K562 (cell line): ENCODE results near the gene PON3. TPM values are rescaled to one million over a fixed set of nuclear protein-coding genes. Genes with fewer than 3 reads are reported as not detected.
A peak's percentile ranks its signal among the peaks of the same experiment; 100 is the strongest.

Experiments
- ATAC-seq: fragments of 200-7000 bp; cut with Tn5 transposase; 3 replicates; pipeline ENCODE4 v1.9.1; 2020; ENCODE audit warnings: moderate library complexity
- BruUV-seq: library from RNA; stranded (reverse); fragments of 400-500 nt; replicated peaks from 2 replicates; lab custom pipeline; 2021; lab: Mats Ljungman, UMichigan
- CTCF ChIA-PET: fragments of 300-600 bp; formaldehyde crosslinking; extraction: SDS; loops from one replicate; lab custom pipeline; 2021; ENCODE audit warnings: low intra/inter-chr PET ratio; lab: Yijun Ruan, JAX
- POLR2A ChIA-PET: fragments of 300-600, 350-650 bp; sonication (Branson Sonifier 250); formaldehyde crosslinking; extraction: SDS; loops from one replicate; lab custom pipeline; 2021; ENCODE audit warnings: antibody characterized with exemption, inconsistent platforms; lab: Yijun Ruan, JAX
- DNase-seq, 4 experiments: peaks; one replicate each; pipeline versions ENCODE4 v3.0.0 to v3.0.0-alpha.2; 2011 to 2018; ENCODE audit warnings: low spot score in 3 of 4, mixed read lengths in 3 of 4; ENCODE audit errors: extremely low read depth in 1 of 4
- FAIRE-seq: peaks from 2 replicates; lab custom pipeline; 2011; peaks lifted over from hg19 to GRCh38; lab: Jason Lieb, UNC
- H2AFZ ChIP-seq: 2 replicates; pipeline ENCODE4 v1.6.0; 2011; ENCODE audit warnings: low read depth, low read length, control low read depth, inconsistent platforms
- H3K27ac ChIP-seq: fragments of 200-600 bp; 3 replicates; pipeline ENCODE4 v1.8.0; 2011; ENCODE audit warnings: low read depth, mild to moderate bottlenecking, control low read depth, inconsistent platforms, low read length, moderate library complexity, mixed read lengths; ENCODE audit errors: extremely low read depth
- H3K27me3 ChIP-seq, 2 experiments: fragments of 300-600 bp in 1 of 2; 2 replicates in 1 of 2; 3 replicates in 1 of 2; pipeline versions ENCODE4 v1.6.0 to v1.8.0; 2011; ENCODE audit warnings: inconsistent platforms in 2 of 2, low read length in 2 of 2, mild to moderate bottlenecking in 1 of 2, mixed read lengths in 1 of 2, moderate library complexity in 1 of 2; ENCODE audit not compliant: control insufficient read depth in 2 of 2, insufficient read depth in 2 of 2
- H3K36me3 ChIP-seq: fragments of 300-600 bp; 3 replicates; pipeline ENCODE4 v1.8.0; 2011; ENCODE audit warnings: mild to moderate bottlenecking, low read length, inconsistent platforms; ENCODE audit not compliant: control insufficient read depth, insufficient read depth
- H3K4me1 ChIP-seq, 2 experiments: fragments of 200-600 bp in 1 of 2; replicated peaks in 1 of 2; 2 replicates in 1 of 2; 3 replicates in 1 of 2; pipeline versions ENCODE4 v1.5.1 to v1.8.0; 2011; ENCODE audit warnings: inconsistent platforms in 2 of 2, low read length in 2 of 2, mild to moderate bottlenecking in 1 of 2, mixed read lengths in 1 of 2, moderate library complexity in 1 of 2; ENCODE audit not compliant: control insufficient read depth in 2 of 2, insufficient read depth in 2 of 2
- H3K4me2 ChIP-seq: 2 replicates; pipeline ENCODE4 v1.6.1; 2011; ENCODE audit warnings: low read length, control low read depth, inconsistent platforms, mixed read lengths; ENCODE audit not compliant: insufficient read depth
- H3K4me3 ChIP-seq: fragments of 200-600 bp; sonication (generic), shearing (Covaris generic); 2 replicates; pipeline ENCODE4 v1.5.1; 2016; ENCODE audit warnings: control low read depth, inconsistent platforms
- H3K79me2 ChIP-seq: fragments of 200-600 bp; 3 replicates; pipeline ENCODE4 v1.8.0; 2011; ENCODE audit warnings: low read length, inconsistent platforms; ENCODE audit not compliant: control insufficient read depth, insufficient read depth
- H3K9ac ChIP-seq, 2 experiments: 2 replicates each; pipeline versions ENCODE4 v1.6.0 to v1.6.1; 2011; ENCODE audit warnings: low read depth in 2 of 2, low read length in 2 of 2, control low read depth in 1 of 2, inconsistent platforms in 1 of 2, mild to moderate bottlenecking in 1 of 2, mixed read lengths in 1 of 2; ENCODE audit not compliant: insufficient read depth in 1 of 2
- H3K9me1 ChIP-seq: one replicate; pipeline ENCODE4 v1.6.0; 2011; ENCODE audit warnings: inconsistent platforms, mild to moderate bottlenecking, low read length, moderate library complexity; ENCODE audit not compliant: control insufficient read depth, insufficient read depth
- H3K9me3 ChIP-seq: replicated peaks from 2 replicates; pipeline ENCODE4 v1.5.1; 2011; ENCODE audit warnings: low read depth, low read length, inconsistent platforms; ENCODE audit not compliant: control insufficient read depth, insufficient read depth
- H4K20me1 ChIP-seq: replicated peaks from 2 replicates; pipeline ENCODE4 v1.6.1; 2011; ENCODE audit warnings: low read length, inconsistent platforms, mixed read lengths; ENCODE audit not compliant: control insufficient read depth, insufficient read depth
- CBFA2T2 ChIP-seq: fragments of 450-650 bp; conservative IDR thresholded peaks from 2 replicates; pipeline ENCODE4 v1.6.1; 2017; ENCODE audit warnings: mild to moderate bottlenecking
- CBFA2T3 ChIP-seq: fragments of 450-650 bp; IDR thresholded peaks from 2 replicates; pipeline ENCODE4 v1.6.1; 2017
- KAT2B ChIP-seq: IDR thresholded peaks from one replicate; pipeline ENCODE4 v1.6.1; 2012; ENCODE audit warnings: low read depth, mild to moderate bottlenecking, control low read depth, inconsistent platforms, low read length, moderate library complexity
- KHSRP ChIP-seq: fragments of 450-650 bp; IDR thresholded peaks from 2 replicates; pipeline ENCODE4 v1.6.1; 2017
- KLF6 ChIP-seq: fragments of 250-450 bp; sonication (Bioruptor Pico); IDR thresholded peaks from 2 replicates; pipeline ENCODE4 v1.4.0; 2020; ENCODE audit warnings: mild to moderate bottlenecking, moderate library complexity, borderline replicate concordance
- LEF1 ChIP-seq: fragments of 450-650 bp; IDR thresholded peaks from 2 replicates; pipeline ENCODE4 v1.6.1; 2016; ENCODE audit warnings: mild to moderate bottlenecking
- MXI1 ChIP-seq: IDR thresholded peaks from 2 replicates; pipeline ENCODE4 v1.6.1; 2011; ENCODE audit warnings: low read depth, mild to moderate bottlenecking, improper control_type of control experiment, low read length
- SOX6 ChIP-seq: fragments of 450-650 bp; IDR thresholded peaks from 2 replicates; pipeline ENCODE4 v1.6.1; 2014; ENCODE audit warnings: mild to moderate bottlenecking
- SRSF1 ChIP-seq: fragments of 200-400 bp; formaldehyde crosslinking; IDR thresholded peaks from 2 replicates; pipeline ENCODE4 v1.6.1; 2017; ENCODE audit warnings: mild to moderate bottlenecking, low read depth, low read length, moderate library complexity
- TAL1 ChIP-seq: fragments of 450-650 bp; IDR thresholded peaks from 2 replicates; pipeline ENCODE4 v1.6.1; 2016; ENCODE audit warnings: mild to moderate bottlenecking
- ZBTB1 ChIP-seq: sonication (generic); formaldehyde crosslinking; IDR thresholded peaks from 2 replicates; pipeline ENCODE4 v1.8.1; 2023; ENCODE audit warnings: missing genetic modification reagents, low read depth, mild to moderate bottlenecking, borderline replicate concordance
- ZC3H8 ChIP-seq: fragments of 450-650 bp; IDR thresholded peaks from 2 replicates; pipeline ENCODE4 v1.6.1; 2017
- ZNF224 ChIP-seq: sonication (generic); formaldehyde crosslinking; IDR thresholded peaks from 2 replicates; pipeline ENCODE4 v1.8.0; 2022; ENCODE audit warnings: mild to moderate bottlenecking, missing genetic modification reagents
- WGBS: fragments of 100-300 bp; shearing (Covaris generic); methylation state at CpG from one replicate; pipeline ENCODE4 v1.1.6; 2016; ENCODE audit warnings: low coverage, mixed read lengths; ENCODE audit not compliant: insufficient coverage; ENCODE audit errors: missing lambda C conversion rate; 5-methylcytosine and 5-hydroxymethylcytosine counted together
- in situ Hi-C: fragments of 300-500 bp; cut with MboI; formaldehyde crosslinking; loops from 4 replicates; pipeline ENCODE4 v1.15.0; 2018; ENCODE audit warnings: inconsistent platforms, mixed read lengths
- intact Hi-C: fragments of 100-400 bp; cut with micrococcal nuclease; formaldehyde crosslinking; loops from 2 replicates; pipeline ENCODE4 v1.14.2; 2022
- polyA plus RNA-seq, 8 experiments: library from polyadenylated mRNA; depleted of rRNA in 4 of 8; stranded (reverse) in 5 of 8; unstranded in 3 of 8; fragments of >200 nt; fragmentation: Nextera tagmentation in 2 of 8; fragmentation: Illumina TruSeq in 1 of 8; extraction: Ambion mirVana in 2 of 8; extraction: Trizol in 1 of 8; gene quantifications; 2 replicates each; pipeline versions ENCODE4 v1.2.1 to v1.2.3, GENCODE V29; 2011 to 2014; ENCODE audit warnings: inconsistent platforms in 1 of 8, missing spikeins in 1 of 8
- total RNA-seq, 7 experiments: library from RNA; depleted of rRNA in 6 of 7; stranded (reverse); fragments of >200 nt in 6 of 7; fragmentation: Illumina TruSeq in 2 of 7; extraction: Trizol in 2 of 7; gene quantifications; 2 replicates each; pipeline versions ENCODE4 v1.2.1 to v1.2.3, GENCODE V29; 2011 to 2021; ENCODE audit warnings: low replicate concordance in 1 of 7
- TF ChIP-seq, protein P1 (sequence below): fragments of 250-450 bp; sonication (Bioruptor Pico); IDR thresholded peaks from 2 replicates; pipeline ENCODE4 v1.5.0; 2021
- TF ChIP-seq, protein P2 (sequence below): fragments of 450-650 bp; IDR thresholded peaks from 2 replicates; pipeline ENCODE4 v1.6.1; 2017; ENCODE audit warnings: antibody characterized with exemption
- TF ChIP-seq, protein P3 (sequence below): fragments of 450-650 bp; conservative IDR thresholded peaks from 2 replicates; pipeline ENCODE4 v1.6.1; 2016; ENCODE audit warnings: missing genetic modification characterization, low read depth, mild to moderate bottlenecking, control low read depth, missing compliant biosample characterization
- TF ChIP-seq, protein P4 (sequence below): sonication (generic); formaldehyde crosslinking; IDR thresholded peaks from 2 replicates; pipeline ENCODE4 v1.8.1; 2023; ENCODE audit warnings: mild to moderate bottlenecking, missing genetic modification reagents
- TF ChIP-seq, protein P5 (sequence below): fragments of 250-450 bp; sonication (Bioruptor Pico); IDR thresholded peaks from 2 replicates; pipeline ENCODE4 v1.5.0; 2021

The PON3 gene
- total and polyA plus RNA-seq, 9 of the 15 experiments (the other 6 are each of a cell fraction or from before 2014, with no cell fraction given): 0.15 to 0.38 (median 0.18) TPM; not detected in 6

DNA sequence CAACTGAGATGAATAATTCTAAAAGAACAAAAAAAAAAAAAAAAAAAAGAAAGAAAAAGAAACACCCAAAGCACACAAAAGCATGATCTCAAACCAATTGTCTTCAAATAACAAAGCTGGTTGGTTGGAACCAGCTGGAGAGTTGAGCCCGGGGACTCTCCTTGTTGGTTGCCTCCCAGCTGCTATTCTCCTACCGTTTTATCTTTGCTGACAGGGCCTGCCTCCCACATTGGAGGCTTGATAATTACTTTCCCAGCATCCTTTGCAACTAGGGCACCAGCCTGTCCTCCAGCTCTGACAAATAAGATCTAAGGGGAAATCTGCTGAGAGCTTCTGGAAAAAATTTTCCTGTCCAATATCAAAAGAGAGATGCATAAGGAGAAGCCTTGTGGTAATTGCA, 78.6 kb downstream of the PON3 start:
- POLR2A ChIA-PET: no interaction called here
- peak; percentile 80 for FAIRE-seq
- TF ChIP-seq, protein P1, sequence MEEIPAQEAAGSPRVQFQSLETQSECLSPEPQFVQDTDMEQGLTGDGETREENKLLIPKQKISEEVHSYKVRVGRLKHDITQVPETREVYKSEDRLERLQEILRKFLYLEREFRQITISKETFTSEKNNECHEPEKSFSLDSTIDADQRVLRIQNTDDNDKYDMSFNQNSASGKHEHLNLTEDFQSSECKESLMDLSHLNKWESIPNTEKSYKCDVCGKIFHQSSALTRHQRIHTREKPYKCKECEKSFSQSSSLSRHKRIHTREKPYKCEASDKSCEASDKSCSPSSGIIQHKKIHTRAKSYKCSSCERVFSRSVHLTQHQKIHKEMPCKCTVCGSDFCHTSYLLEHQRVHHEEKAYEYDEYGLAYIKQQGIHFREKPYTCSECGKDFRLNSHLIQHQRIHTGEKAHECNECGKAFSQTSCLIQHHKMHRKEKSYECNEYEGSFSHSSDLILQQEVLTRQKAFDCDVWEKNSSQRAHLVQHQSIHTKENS (CRISPR knock-in tag): no peak
- TF ChIP-seq SRSF1 (no peak), ZC3H8 (no peak), SOX6 (no peak), KLF6 (CRISPR knock-in tag) (no peak), KAT2B (no peak), MXI1 (no peak), ZBTB1 (no peak), CBFA2T2 (peak; percentile 32), TAL1 (peak; percentile 33; the same call in 1 of the 2 replicates), ZNF224 (no peak), LEF1 (no peak), CBFA2T3 (peak; percentile 45), KHSRP (no peak)
- TF ChIP-seq, protein P2, sequence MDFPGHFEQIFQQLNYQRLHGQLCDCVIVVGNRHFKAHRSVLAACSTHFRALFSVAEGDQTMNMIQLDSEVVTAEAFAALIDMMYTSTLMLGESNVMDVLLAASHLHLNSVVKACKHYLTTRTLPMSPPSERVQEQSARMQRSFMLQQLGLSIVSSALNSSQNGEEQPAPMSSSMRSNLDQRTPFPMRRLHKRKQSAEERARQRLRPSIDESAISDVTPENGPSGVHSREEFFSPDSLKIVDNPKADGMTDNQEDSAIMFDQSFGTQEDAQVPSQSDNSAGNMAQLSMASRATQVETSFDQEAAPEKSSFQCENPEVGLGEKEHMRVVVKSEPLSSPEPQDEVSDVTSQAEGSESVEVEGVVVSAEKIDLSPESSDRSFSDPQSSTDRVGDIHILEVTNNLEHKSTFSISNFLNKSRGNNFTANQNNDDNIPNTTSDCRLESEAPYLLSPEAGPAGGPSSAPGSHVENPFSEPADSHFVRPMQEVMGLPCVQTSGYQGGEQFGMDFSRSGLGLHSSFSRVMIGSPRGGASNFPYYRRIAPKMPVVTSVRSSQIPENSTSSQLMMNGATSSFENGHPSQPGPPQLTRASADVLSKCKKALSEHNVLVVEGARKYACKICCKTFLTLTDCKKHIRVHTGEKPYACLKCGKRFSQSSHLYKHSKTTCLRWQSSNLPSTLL: no peak
- TF ChIP-seq, protein P3, sequence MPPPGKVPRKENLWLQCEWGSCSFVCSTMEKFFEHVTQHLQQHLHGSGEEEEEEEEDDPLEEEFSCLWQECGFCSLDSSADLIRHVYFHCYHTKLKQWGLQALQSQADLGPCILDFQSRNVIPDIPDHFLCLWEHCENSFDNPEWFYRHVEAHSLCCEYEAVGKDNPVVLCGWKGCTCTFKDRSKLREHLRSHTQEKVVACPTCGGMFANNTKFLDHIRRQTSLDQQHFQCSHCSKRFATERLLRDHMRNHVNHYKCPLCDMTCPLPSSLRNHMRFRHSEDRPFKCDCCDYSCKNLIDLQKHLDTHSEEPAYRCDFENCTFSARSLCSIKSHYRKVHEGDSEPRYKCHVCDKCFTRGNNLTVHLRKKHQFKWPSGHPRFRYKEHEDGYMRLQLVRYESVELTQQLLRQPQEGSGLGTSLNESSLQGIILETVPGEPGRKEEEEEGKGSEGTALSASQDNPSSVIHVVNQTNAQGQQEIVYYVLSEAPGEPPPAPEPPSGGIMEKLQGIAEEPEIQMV (tag): no peak
- TF ChIP-seq, protein P4, sequence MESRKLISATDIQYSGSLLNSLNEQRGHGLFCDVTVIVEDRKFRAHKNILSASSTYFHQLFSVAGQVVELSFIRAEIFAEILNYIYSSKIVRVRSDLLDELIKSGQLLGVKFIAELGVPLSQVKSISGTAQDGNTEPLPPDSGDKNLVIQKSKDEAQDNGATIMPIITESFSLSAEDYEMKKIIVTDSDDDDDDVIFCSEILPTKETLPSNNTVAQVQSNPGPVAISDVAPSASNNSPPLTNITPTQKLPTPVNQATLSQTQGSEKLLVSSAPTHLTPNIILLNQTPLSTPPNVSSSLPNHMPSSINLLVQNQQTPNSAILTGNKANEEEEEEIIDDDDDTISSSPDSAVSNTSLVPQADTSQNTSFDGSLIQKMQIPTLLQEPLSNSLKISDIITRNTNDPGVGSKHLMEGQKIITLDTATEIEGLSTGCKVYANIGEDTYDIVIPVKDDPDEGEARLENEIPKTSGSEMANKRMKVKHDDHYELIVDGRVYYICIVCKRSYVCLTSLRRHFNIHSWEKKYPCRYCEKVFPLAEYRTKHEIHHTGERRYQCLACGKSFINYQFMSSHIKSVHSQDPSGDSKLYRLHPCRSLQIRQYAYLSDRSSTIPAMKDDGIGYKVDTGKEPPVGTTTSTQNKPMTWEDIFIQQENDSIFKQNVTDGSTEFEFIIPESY (CRISPR knock-in tag): no peak
- TF ChIP-seq, protein P5, sequence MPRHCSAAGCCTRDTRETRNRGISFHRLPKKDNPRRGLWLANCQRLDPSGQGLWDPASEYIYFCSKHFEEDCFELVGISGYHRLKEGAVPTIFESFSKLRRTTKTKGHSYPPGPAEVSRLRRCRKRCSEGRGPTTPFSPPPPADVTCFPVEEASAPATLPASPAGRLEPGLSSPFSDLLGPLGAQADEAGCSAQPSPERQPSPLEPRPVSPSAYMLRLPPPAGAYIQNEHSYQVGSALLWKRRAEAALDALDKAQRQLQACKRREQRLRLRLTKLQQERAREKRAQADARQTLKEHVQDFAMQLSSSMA: no peak

More for the DNA sequence above, 78.6 kb downstream of the PON3 start:
- H3K79me2 ChIP-seq: no peaks in the 10 kb centered on the region
- 0% methylated on average over 2 of the region's 2 CpGs for WGBS
- H3K9me3 ChIP-seq: no peaks in the 10 kb centered on the region
- H3K4me1 ChIP-seq: no peaks in the 10 kb centered on the region; a peak in 1 of 5 replicates
- CTCF ChIA-PET: no interaction called here
- BruUV-seq: no TSS peak
- H3K27me3 ChIP-seq: no peaks in the 10 kb centered on the region
- H3K4me2 ChIP-seq: no peak overlapping the region
- H3K27ac ChIP-seq: no peak overlapping the region
- no peak overlapping the region for H2AFZ ChIP-seq
- H3K4me3 ChIP-seq: no peak overlapping the region
- DNase-seq: peak in 2 of 4 experiments; percentile 45 to 53
- H3K36me3 ChIP-seq: no peaks in the 10 kb centered on the region
- H4K20me1 ChIP-seq: no peaks in the 10 kb centered on the region
- in situ Hi-C loops (no loop called here), intact Hi-C loops (no loop called here)
- no peak overlapping the region for H3K9ac ChIP-seq
- peak; percentile 82 for ATAC-seq
- H3K9me1 ChIP-seq: no peaks in the 10 kb centered on the region
